Hematopoietic multipotent progenitor cell treated with erythropoietin and hydrocortisone succinate and interleukin-3 and kit ligand, for 17 days (in vitro differentiated cells): ENCODE measurements around the gene PPARG.
"Not testable (repeated sequence)": the region's sequence is repeated elsewhere in the genome, so short reads cannot be mapped to it uniquely, and the experiment has no call there.

ENCODE experiments used
- DNase-seq: peaks from one replicate; pipeline ENCODE4 v3.0.0-alpha.2; 2015; ENCODE audit warnings: low spot score

PPARG gene

GRCh38 chr3:12288182-12289129 is at the start of gene PPARG:
Gene PPARG (plus strand): TSS chr3:12289070. CDS start chr3:12379712, 90,642 bp downstream.
- no peak for DNase-seq

- no peak for DNase-seq
These were observed 49.6 kb upstream of the PPARG start for GRCh38 chr3:12239301-12239700.

GRCh38 chr3:12242772-12243171 is 46.1 kb upstream of the PPARG start:
- no peak for DNase-seq

GRCh38 chr3:12246497-12247163 is 42.2 kb upstream of the PPARG start:
- DNase-seq, result no peak

- DNase-seq, result no peak
These were observed 41.5 kb upstream of the PPARG start for GRCh38 chr3:12247411-12247810.

- DNase-seq, result no peak
These were observed 39.4 kb upstream of the PPARG start for GRCh38 chr3:12249519-12249918.

GRCh38 chr3:12252889-12253288 is 36.0 kb upstream of the PPARG start:
- no peak for DNase-seq

- DNase-seq, result no peak
These were observed 35.1 kb upstream of the PPARG start for GRCh38 chr3:12253516-12254343.

GRCh38 chr3:12255393-12255792 is 33.5 kb upstream of the PPARG start:
- DNase-seq, result no peak

GRCh38 chr3:12258911-12259310 is 30.0 kb upstream of the PPARG start:
- DNase-seq, result no peak

- DNase-seq, result not testable (repeated sequence)
These were observed 26.7 kb upstream of the PPARG start for GRCh38 chr3:12262173-12262572.

GRCh38 chr3:12265508-12265907 is 23.4 kb upstream of the PPARG start:
- no peak for DNase-seq

GRCh38 chr3:12266038-12266437 is 22.8 kb upstream of the PPARG start:
- DNase-seq, result no peak

- DNase-seq, result no peak
These were observed 21.4 kb upstream of the PPARG start for GRCh38 chr3:12267376-12268030.

- DNase-seq, result no peak
These were observed 20.7 kb upstream of the PPARG start for GRCh38 chr3:12268049-12268735.

- no peak for DNase-seq
These were observed 17.9 kb upstream of the PPARG start for GRCh38 chr3:12270976-12271375.

- DNase-seq, result no peak
These were observed 15.7 kb upstream of the PPARG start for GRCh38 chr3:12273045-12273695.

GRCh38 chr3:12275974-12276650 is 12.8 kb upstream of the PPARG start:
- DNase-seq, result no peak

GRCh38 chr3:12276827-12277226 is 12.0 kb upstream of the PPARG start:
- not testable (repeated sequence) for DNase-seq

- no peak for DNase-seq
These were observed 10.3 kb upstream of the PPARG start for GRCh38 chr3:12278566-12278965.
